ENCODE results near the gene TCF19.

TCF19 gene

DNA sequence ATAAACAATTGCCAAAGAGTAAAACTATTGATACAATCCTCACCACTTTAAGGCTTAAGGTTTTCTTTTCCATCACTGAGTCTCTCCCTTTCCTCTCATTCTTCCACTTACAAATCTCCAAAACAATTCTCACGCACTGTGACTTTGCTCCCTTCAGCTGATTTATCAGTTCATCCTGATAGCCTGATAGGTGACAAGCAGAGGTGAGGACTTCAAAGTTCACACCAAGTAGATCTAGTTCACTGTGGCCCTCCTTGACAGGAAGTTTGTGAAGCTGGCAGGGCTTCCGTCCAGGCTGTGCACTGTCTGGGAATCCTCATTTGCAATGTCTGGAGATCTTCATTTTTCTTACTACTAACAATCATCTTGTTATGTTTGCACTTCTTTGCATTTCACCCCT is 47.2 kb downstream of the TCF19 start:
- DNase-seq (ENCODE audit: low read depth, low spot score), result no peak

DNA sequence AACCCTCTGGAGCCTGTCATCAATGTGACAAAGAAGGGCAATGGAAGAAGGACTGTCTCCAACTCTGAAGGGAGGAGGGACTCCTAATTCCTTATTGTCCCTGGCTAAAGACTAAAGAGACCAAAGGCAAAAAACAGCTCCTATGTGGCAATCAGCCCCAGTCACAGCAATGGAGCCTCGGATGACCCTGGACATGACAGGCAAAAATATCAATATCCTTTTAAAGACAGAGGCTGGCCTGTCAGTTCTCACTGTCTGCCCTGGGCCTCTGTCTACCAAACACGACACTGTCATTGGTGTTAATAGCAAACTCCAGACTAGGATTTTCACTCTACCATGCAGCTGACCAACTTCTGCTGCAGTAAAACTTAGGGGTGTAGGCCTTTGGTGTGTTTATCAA is 50.1 kb downstream of the TCF19 start:
- DNase-seq (ENCODE audit: low read depth, low spot score), result no peak

GRCh38 chr6:31209137-31209536 is 50.7 kb downstream of the TCF19 start:
- no peak for DNase-seq (ENCODE audit: low read depth, low spot score)

- DNase-seq (ENCODE audit: low read depth, low spot score), result no peak
Measured at GRCh38 chr6:31210123-31210522, 51.7 kb downstream of the TCF19 start.

DNA sequence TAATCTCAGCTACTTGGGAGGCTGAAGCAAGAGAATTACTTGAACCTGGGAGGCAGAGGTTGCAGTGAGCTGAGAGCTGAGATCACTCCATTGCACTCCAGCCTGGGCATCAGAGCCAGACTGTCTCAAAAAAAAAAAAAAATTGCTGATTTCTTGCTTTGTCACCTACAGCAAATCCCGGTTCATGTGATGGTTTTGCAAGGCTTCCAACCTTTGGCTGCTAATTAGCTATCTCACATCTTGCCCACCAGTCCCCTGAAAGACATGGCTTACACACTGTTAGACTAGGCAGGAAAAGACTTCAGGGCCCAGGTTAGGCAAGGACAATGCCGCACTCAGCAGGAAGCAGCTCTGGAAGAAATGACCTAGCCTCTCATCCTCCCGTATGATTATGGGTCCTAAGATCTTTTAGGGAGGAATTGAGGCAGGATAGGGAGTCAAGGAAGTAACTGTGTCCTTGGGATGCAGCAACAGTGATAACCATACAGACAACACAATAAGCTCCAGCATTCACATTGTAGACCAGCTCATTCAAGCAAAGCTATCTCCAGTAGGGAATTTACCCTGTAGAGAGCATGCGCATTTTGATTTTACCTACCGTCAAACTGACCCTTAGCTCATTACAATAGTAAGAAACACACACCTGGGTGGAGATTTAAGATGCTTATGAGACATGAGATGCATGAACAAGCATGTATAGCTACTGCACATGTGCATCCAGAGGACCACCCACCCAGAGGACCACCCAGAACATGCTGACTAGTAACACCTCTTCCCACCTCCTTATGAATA is 52.5 kb downstream of the TCF19 start:
- DNase-seq (ENCODE audit: low read depth, low spot score), result no peak
